ENCODE results near the gene HTR1E.

DNA sequence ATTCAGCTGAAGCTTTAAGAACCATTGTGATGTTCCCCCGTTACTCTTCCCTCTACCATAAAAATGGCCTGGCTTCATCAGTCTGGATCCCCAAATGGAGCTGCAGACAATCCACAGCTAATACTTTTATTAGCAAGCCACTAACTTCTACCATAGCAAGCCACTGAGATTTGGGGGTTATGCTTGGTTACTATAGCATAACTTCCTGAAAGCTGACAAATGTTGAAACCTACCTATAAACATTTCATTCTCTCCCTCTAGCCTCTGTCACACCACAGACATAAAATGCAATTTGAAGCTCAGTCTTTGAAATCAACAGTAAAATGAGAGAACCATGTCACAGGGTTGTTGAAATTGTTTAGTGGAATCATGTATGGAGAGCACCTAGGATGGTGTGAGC lies 3.0 kb upstream of the HTR1E start:
- TF ChIP-seq CTCF (IDR thresholded peaks at IDR 0.05; ENCODE audit: insufficient read depth, low read depth, low read length) (no peak), EZH2 (IDR thresholded peaks at IDR 0.05; ENCODE audit: insufficient read depth, low read length) (no peak)

Measured in astrocyte (in vitro differentiated cells and primary cell).